Amniotic epithelial cell (primary cell): ENCODE measurements around the gene C4orf36.

Experiments
- DNase-seq: peaks from one replicate; pipeline ENCODE4 v3.0.0-alpha.2; 2010; ENCODE audit warnings: low read depth

Gene C4orf36

DNA sequence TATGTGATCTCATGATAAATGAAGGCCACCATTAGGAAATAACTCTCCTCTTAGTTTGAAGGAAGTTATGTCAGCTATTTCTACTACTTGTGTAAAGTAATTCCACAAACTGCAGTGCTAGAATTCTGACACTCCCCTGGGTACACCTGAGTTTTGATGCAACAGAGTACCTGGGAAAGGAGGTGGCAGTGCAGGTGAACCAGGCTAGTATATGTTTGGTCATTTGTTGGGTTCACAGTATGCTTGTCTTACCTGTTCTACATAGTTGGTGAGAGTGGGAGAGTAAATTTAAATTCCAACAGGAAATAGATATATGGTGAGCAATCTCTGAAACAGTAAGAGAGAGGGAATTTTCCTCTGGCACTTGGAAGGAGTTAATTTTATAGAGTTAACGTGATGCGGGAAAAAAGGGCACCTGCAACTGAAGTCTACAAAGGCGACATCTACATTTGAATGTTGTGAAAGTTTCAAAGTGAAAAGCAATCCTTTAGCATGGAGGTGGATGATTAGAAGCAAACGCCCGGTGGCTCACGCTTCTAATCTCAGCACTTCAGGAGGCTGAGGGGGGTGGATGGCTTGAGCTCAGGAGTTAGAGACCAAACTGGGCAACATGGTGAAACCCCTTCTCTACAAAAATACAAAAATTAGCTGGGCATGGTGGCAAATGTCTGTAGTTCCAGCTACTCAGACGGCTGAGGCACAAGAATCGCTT lies 34.7 kb downstream of the C4orf36 start:
- DNase-seq = no peak

DNA sequence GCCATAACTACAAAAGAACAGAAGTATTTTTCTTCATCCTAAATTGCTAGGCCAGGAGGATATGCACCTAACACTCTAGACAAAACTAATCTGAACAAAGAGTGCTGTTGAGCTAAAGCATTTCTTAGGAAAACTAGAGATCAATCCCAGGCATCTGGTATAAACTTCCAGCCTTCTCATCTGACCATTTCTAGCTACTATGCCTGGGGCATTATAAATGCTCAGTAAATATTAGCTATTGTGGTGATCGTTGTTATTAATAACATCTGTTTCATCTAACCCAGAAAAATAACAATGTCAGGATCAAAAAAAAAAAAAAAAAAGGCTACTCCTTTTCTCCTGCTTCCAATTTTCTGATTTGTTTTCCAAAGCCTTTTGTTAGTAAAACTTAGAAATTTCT lies 35.3 kb downstream of the C4orf36 start:
- no peak for DNase-seq

DNA sequence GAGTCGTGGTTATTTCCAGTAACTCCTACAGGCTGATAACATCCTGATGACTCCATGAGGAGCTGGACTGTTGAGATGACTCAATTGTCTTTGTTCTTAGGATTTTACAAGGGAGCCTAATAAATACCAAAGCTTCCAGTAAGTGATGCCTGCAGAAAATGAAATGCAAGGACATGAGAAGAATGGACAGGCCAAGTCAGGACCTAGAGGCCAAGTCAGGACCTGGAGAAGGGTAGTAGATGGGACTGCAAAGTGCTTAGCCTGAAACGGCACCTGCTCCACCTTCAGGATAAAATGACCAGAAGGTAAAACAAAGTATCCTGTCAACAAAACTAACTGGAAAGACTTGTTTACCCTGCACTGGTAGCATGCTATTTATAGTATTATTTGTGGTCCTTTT lies 36.6 kb downstream of the C4orf36 start:
- DNase-seq = peak; percentile 72

DNA sequence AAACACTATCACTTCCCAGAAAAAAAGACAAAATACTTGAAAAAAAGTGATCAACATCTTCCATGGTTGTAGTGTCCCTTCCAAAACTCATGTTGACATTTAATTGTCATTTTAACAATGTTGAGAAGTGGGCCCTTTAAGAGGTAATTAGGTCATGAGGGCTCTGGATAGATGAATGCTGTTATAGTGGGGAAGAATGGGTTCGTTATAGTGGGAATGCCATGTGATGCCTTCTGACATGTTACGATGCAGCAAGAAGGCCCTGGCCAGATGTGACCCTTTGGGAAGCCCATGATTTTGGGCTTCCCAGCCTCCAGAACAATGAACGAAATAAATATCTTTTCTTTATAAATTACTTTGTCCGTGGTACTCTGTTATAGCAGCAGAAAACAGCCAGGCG lies 39.0 kb downstream of the C4orf36 start:
- no peak for DNase-seq

DNA sequence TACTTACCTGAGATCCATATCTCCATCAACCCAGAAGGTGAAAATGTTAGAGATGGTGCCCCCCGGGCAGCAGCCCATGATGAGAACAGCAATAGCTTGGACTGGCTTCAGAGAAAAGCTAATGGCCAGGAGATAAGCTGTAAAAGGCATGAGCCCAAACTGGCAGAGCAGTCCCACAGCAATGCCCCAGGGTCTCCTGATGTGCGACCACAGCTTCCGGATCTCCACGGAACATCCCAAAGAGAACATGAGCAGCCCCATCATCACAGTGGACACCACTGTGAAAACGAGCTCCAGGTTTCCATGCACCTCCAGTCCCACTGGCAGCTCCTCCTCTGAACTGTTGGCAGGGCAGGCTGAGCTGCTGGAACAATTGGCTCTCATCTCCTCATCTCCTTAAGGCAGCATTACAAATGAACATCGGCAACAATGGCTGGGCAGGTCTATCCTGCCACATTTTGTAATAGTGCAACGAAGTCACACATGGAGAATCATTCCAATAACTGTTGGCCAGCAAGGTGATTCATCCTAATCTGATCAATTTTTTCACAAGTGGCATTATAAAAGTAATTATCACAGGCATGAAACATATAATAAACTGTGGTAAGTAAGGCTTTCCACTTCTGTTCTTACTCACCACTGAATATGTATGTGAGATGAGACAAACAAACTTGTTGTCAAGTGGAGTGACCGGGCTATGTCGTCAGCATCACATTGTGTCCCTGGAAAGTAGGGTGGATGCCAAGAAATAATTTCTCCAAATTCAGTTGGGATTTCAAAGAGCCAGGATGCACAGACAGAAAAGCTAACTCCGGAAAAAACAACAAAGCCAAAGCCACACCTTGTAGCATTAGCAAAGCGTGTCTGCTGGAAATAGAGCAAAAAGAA lies 43.2 kb downstream of the C4orf36 start, which contains the start of gene SLC10A6:
Gene SLC10A6 (minus strand): TSS at position 653 of the 888 bp plus-strand sequence. CDS start 269 bp downstream, at position 384.
- no peak for DNase-seq

DNA sequence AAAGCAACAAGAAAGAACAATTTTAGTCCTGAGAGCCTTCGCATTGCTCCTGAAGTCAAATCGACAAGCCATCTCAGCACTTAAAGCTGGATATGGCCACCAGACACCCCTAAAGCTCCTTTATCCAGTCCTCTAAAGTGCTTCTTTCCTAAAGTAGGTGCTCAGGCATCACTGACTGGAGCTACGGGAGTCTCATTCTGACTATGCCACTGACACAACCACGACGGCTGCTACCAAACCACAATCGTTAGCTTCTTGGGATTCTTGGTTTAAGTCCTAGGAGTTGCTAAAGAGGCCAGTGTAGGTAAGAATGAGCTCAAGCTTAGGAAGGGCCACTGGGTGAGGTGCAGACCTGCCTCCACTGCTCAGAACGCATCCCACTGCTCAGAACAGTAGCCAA lies 44.1 kb downstream of the C4orf36 start:
- peak; percentile 22 for DNase-seq

DNA sequence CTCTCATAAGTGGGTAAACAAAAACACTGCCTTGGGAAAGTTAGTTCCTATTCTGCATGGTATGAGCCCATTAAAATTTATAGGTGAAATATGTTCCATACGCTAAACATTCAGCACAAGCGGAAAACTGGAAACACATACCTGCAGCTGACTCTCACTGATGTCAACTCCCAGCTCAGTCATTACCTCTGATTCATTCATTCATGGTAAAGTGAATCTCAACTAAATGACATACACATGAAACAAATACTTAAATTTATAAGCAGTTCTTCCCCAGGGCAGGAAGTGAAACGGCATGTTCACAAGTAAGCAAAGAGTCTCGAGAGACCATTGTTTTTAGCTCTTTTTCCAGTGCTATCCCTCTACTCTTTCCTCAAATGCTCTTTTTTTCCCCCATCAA lies 44.7 kb downstream of the C4orf36 start:
- no peak for DNase-seq

DNA sequence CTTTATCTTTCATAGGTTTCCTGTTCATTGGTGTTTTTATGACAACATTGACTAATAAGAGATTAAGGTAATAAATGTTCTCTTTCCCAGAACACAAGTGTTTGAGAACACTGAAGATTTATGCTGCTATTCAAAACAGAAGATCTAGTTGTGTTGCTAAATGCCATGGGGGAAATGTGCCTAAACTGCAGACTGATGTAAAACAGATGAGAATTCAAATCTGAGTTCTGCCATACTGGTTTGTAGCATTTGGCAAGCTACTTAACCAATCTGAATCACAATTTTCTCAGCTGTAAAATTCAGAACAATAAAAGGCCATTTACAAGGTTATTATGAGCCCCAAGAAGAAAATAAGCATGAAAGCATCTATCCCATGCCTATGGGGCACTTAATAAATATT lies 45.3 kb downstream of the C4orf36 start:
- peak; percentile 68 for DNase-seq

DNA sequence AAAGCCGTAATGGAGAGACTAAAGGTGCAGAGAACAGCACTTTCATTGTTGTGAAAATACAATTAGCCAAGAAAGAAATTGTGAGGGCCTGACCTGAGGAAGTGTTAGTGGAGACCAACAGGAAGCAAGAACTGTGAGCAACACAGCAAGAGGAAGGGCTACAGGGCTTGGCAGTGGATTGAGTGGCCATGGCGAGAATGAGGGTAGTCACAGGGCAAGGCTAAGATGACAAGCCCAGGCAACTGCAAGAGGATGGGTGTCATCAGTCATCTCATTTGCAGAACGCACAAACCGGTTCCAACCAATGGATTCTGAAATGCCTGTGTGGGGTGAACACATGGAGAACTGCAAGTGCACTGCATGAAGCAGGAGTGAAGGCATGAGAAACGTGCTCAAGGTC lies 46.6 kb downstream of the C4orf36 start:
- no peak for DNase-seq

DNA sequence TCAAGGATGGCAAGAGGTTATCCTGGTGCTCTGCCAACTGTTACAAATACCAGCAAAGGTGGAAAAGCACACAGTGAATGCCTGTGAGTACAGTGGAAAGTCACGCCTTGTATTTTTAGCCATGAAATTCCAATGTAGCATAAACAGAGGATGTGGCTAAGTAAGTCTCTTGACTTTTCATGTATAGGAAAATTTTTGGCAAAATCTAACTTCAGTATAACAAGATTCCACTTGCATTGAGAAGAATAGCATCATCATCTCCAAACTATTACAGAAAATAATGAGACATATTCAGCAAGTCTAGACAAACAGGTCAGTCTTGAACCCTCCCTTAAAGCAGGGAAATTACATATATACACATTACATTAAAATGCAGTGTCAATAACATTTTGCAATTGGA lies 50.9 kb downstream of the C4orf36 start:
- DNase-seq = no peak

DNA sequence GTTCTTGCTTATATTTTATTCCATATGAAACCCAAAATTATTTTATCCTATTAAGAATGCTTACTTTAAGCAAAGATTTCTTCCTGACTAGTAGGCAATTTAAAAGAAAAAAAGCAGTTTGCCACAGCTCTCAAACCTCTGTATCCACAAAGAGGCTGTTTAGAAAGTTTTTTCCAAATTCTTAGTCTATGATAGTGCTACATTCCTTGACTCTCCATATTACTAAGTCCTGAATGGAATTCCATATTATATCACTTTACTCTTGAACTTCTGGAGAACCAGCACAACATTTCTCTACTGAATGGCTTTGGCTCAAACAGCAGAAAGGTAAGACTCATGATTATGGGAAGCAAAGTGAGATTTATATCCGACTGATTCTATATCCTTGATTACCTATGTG lies 51.4 kb downstream of the C4orf36 start:
- DNase-seq = no peak

DNA sequence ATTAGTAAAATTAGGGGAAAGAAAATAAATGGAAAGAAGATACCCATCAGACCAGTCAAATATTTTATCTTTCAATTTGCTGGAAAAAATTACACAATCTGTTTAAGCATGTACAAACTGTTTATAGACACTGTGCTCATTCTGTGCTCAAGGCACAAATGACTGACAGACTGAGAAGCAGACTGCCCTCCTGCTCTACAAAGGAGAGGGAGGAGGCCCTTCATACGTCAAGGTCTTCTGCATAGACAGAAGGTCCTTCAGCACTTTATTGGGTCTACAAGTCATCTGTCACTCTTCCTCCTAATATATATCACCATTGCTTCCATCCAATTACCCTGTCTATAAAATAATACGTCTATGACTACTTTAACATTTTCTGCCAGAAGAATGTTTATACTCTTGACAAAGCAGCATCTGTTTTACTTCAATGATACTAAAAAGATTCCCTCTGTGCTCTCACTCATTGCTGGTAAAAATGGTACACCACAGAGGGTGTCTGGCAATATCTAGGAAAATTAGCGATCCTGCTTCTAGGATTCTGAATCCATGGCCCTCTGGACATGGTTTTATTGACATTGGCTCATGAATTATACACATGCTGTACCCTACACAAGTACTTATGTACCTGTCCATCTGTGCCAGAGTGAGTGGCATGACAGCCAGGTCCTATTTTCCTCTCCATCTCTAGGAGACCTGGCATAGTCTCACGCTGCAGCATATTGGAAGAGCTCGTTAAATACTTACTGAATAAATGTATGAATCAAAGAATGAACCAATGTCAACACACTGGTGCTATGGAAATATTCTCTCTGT lies 54.3 kb downstream of the C4orf36 start:
- no peak for DNase-seq

DNA sequence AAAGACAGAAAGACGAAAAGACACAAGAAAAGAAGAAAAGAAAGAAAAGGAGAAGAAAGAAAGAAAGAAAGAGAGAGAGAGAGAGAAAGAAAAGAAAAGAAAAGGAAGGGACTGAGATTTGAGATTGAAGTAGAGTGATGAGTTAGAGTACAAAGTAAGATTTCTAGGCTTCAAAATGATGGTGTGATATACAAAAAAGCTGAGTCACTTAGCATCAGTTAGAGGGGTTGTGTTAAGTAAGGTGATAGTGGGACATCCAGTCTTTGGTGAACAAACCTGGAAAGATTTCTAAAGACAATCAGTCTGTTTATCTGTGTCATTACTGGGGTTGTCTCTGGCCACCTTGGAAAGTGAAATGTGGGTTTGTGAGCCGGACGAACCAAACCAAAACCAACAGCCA lies 56.5 kb downstream of the C4orf36 start:
- DNase-seq = no peak

DNA sequence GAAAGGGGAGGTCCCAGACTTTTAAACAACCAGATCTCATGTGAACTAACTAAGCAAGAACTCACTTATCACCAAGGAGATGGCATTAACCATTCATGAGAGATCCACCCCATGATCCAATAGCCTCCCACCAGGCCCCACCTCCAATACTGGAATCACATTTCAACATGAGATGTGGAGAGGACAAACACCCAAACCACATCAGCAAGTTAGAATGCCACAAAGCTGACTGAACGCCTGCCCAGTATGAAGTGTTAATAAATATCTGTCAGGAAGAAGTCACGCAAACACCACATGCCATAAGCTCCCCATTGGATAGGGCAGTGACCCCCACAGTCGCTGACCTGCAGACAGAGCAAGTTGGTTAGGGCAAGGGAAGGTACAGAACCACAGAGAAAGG lies 57.3 kb downstream of the C4orf36 start:
- peak; percentile 42 for DNase-seq

DNA sequence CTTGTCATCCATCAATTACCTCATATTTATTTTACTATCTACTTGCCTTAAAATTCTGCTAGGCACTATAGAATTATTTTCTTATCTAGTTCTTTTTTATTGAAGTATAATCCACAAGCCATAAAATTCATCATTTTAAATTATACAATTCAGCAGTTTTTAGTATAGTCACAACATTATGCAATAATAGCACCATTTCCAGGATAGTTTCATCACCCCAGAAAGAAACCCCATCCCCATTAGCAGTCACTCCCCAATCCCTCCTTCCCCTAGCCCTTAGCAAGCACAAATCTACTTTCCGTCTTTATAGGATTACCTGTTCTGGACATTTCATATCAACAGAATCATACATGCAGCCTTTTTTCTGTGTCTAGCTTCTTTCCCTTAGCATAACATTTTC lies 58.6 kb downstream of the C4orf36 start:
- no peak for DNase-seq

DNA sequence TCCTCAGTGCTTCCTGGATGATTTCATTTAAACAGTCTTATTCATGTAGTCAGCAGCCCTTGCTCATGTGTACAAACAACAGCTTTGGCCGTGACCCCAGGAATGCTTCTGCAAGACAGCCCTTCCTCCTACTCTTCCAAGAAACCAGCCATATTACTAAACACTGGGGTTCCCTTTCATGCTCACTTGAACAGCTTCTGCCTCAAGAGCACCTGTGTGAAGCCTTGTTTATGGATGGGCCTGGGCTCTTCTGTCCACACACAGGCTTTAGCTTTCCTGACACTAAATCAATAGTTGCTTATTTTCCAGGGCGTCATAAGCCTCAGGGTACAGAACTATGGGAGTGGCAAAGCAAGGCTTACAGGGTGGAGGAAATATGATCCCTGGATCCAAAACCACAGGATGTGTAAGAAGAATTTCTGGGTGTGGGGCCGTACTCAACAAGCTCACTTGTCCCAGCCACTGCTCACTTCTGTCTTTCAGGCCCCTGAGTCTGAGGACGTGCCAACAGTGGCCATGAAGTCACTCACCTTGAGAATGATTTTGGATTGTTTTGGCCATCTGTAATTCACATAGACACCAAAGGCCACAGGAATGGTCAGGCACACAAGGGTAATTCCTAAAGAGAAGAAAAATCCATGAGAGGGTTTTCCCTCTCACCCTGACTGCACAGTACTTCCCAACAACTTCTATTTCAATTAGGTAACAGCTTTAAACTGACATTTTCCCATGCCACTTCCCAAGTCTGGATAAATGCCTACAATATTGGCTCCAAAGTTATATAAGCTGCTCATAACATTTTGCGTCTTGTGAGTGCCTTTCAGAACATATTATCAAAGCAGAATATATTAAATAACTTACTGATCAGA lies 60.7 kb downstream of the C4orf36 start:
- peak; percentile 93 for DNase-seq
